GM12865 (cell line): ENCODE data around the gene AGBL4.

ENCODE experiments used
- DNase-seq: peaks from one replicate; pipeline ENCODE4 v3.0.0; 2010; ENCODE audit warnings: low read depth
- H3K4me3 ChIP-seq: 2 replicates; pipeline ENCODE4 v1.5.1; 2011; ENCODE audit warnings: mild to moderate bottlenecking, low read depth, low read length, control low read depth
- TF ChIP-seq, protein P1 (sequence below): IDR thresholded peaks from 2 replicates; pipeline ENCODE4 v1.5.1; 2011; ENCODE audit warnings: low read length, control low read depth, low read depth, inconsistent platforms; ENCODE audit not compliant: insufficient read depth; ENCODE audit errors: missing control alignments

AGBL4 gene

GRCh38 chr1:48561444-48561843 lies 1462.3 kb downstream of the AGBL4 start:
- no peak for DNase-seq
- H3K4me3 ChIP-seq, result no peak overlapping the region
- TF ChIP-seq, protein P1, sequence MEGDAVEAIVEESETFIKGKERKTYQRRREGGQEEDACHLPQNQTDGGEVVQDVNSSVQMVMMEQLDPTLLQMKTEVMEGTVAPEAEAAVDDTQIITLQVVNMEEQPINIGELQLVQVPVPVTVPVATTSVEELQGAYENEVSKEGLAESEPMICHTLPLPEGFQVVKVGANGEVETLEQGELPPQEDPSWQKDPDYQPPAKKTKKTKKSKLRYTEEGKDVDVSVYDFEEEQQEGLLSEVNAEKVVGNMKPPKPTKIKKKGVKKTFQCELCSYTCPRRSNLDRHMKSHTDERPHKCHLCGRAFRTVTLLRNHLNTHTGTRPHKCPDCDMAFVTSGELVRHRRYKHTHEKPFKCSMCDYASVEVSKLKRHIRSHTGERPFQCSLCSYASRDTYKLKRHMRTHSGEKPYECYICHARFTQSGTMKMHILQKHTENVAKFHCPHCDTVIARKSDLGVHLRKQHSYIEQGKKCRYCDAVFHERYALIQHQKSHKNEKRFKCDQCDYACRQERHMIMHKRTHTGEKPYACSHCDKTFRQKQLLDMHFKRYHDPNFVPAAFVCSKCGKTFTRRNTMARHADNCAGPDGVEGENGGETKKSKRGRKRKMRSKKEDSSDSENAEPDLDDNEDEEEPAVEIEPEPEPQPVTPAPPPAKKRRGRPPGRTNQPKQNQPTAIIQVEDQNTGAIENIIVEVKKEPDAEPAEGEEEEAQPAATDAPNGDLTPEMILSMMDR, result no peak

DNA sequence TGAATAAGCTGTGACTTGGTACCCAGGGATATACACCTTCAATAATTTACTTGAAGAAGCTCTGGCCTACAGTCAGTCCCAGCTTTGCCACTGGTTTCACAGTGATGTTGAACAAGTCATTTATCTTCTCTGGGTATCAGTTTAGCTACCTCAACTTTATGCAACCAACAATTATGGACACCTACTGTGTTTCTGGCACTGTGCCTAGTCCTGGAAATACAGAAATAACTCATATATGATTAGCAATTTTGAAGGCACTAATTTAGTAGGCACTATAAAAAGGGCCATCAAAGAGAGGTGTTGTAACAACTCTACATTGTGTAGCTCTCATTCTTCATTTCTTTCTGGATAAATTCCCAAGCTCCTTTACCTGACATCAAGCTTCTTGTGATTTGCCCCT lies 1463.2 kb downstream of the AGBL4 start:
- TF ChIP-seq, protein P1, result no peak
- DNase-seq, result no peak
- no peak overlapping the region for H3K4me3 ChIP-seq

DNA sequence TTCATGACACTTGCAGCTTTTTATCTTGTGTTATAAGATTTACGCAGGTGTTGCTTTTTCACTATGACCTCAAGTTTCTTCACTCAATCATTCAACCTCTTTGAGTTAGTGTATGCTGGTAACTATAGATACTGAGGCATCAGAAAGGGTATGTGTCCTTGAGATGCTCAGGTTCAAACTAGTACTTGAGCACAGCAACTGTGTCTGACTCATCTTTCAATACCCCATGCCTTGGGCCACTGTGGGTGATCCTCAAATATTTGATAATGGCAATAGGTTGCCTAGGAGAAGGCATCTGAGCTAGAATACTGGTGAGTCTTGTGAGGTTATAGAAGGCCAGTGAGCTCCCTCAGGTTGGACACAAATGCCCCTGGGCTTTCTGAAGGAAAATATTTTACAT lies 1463.6 kb downstream of the AGBL4 start:
- TF ChIP-seq, protein P1, result no peak
- no peak overlapping the region for H3K4me3 ChIP-seq
- DNase-seq, result no peak

DNA sequence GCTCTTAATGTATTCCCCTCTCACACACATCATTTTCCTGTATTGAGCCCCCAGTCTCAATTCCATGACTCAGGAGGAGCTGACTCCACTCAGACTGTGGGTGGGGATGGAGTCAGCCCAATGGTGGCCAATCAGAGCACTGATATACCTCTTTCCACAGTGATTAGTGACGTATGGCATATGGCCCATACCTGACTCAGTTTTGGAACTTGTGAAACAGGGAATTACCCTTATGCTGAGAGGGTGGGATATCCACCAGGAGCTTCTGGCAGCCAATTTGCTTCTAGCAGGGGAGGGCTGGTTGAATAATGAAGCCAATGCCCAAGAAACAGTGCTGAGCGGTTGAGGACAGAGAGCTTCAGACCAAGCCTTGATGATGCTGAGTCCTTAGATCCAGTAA lies 1465.4 kb downstream of the AGBL4 start:
- DNase-seq, result no peak
- H3K4me3 ChIP-seq, result no peak overlapping the region
- TF ChIP-seq, protein P1, result no peak

DNA sequence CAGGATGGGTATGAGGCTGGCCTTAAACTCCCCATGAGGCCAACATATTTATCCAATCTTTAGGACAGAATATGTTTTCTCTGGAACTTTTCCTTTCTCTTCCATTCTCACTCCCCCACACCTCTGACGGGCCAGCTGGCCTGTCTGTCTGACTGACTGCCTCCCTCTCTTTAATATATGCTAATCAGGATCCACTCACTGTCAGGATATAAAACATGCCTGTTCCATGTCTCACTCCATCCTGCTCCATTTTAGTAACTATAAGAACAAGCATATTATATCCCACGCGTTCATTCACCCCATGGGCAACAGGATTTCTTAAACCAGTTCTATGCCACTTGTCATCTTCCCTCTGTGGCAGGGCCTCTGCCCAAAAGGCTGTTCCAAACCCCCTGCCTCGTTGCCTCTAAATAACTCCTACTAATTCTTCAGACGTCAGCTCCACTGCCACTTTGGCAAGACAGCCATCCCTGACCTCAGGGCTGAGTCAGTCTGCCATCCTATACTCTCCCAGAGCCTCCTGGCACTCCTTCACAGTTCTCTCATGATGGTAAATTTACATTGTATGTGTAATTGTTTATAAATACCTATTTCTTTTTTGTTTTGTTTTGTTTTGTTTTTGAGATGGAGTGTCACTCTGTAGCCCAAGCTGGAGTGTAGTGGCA lies 1467.4 kb downstream of the AGBL4 start:
- TF ChIP-seq, protein P1, result no peak

GRCh38 chr1:48555271-48555670 lies 1468.5 kb downstream of the AGBL4 start:
- TF ChIP-seq, protein P1, result no peak
- no peak overlapping the region for H3K4me3 ChIP-seq
- no peak for DNase-seq

More for the DNA sequence above, 1467.4 kb downstream of the AGBL4 start:
- DNase-seq, result no peak
- no peak overlapping the region for H3K4me3 ChIP-seq

GRCh38 chr1:48552903-48553606 lies 1470.7 kb downstream of the AGBL4 start:
- TF ChIP-seq, protein P1, result no peak
- H3K4me3 ChIP-seq, result no peak overlapping the region
- no peak for DNase-seq
